GM18502 (cell line): Measurements from ENCODE around the gene FREM1.
"Not testable (repeated sequence)": the region's sequence is repeated elsewhere in the genome, so short reads cannot be mapped to it uniquely, and the experiment has no call there.

Experiments used
- ATAC-seq: cut with Tn5 transposase; IDR thresholded peaks from one replicate; pipeline ENCODE4 v1.9.1; 2021; ENCODE audit warnings: mild to moderate bottlenecking; ENCODE audit not compliant: unreplicated experiment, poor library complexity

The FREM1 gene, protein sequence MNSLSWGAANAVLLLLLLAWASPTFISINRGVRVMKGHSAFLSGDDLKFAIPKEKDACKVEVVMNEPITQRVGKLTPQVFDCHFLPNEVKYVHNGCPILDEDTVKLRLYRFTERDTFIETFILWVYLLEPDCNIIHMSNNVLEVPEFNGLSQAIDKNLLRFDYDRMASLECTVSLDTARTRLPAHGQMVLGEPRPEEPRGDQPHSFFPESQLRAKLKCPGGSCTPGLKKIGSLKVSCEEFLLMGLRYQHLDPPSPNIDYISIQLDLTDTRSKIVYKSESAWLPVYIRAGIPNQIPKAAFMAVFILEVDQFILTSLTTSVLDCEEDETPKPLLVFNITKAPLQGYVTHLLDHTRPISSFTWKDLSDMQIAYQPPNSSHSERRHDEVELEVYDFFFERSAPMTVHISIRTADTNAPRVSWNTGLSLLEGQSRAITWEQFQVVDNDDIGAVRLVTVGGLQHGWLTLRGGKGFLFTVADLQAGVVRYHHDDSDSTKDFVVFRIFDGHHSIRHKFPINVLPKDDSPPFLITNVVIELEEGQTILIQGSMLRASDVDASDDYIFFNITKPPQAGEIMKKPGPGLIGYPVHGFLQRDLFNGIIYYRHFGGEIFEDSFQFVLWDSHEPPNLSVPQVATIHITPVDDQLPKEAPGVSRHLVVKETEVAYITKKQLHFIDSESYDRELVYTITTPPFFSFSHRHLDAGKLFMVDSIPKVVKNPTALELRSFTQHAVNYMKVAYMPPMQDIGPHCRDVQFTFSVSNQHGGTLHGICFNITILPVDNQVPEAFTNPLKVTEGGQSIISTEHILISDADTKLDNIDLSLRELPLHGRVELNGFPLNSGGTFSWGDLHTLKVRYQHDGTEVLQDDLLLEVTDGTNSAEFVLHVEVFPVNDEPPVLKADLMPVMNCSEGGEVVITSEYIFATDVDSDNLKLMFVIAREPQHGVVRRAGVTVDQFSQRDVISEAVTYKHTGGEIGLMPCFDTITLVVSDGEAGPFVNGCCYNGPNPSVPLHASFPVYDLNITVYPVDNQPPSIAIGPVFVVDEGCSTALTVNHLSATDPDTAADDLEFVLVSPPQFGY (N-terminal part only)

DNA sequence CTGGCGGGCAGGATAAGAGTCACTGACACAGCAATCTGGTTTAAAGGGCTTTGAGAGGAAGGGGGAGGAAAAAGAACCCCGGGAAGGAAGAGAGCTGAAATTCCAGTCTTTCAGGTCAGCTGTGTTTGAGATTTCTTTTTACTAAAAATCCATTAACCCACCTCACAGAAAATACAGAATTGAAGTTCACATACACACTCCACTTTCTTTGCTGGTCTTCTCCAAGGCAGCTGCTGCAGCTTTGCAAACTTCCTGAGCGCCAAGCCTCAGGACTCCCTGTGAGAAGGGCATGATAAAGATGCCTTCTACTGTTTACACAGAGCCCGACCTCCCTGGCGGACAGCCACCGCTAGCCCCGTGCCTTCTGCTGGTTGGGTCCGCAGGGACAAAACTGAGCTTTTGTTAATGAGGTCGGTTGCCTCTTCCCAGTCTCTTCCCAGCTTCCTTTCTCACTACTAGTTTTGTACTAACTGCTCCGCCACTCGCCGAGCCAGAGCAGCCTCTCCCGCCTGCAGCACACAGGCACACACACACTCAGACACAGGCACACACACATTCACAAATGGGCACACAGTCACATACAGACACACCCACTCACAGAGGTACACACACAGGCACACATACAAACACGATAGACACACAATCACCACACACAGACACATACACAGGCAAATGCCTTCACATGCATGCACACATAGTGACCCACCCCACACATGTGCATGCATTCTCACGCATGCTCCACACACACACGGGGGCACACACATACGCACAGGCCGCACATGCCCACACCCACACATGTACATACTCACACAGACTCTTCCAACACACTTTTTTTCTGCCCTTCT, at the start of gene FREM1:
FREM1 (minus strand) TSS at position 468 of the 845 bp plus-strand sequence. CDS start 41,451 bp downstream, outside the sequence.
- no peak for ATAC-seq

DNA sequence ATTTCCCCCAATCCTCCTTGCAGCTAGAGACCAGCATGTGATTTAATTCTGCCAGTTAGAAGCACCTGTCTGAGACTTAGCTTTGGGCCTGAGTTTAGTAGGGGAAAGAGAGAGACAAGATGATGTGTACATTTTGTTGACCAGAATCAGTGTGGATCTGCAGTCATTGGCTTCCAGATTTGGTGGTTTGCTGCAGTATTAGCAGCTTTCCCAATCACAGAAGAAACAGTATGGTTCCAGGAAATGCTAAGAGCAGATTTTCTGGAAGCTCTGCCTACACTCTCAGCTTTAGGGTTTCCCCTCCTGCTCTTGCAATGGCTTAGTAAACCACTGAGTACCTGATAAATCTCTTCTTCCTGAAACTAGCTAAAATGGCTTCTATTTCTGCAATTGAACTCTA, 48.8 kb upstream of the FREM1 start:
- no peak for ATAC-seq

DNA sequence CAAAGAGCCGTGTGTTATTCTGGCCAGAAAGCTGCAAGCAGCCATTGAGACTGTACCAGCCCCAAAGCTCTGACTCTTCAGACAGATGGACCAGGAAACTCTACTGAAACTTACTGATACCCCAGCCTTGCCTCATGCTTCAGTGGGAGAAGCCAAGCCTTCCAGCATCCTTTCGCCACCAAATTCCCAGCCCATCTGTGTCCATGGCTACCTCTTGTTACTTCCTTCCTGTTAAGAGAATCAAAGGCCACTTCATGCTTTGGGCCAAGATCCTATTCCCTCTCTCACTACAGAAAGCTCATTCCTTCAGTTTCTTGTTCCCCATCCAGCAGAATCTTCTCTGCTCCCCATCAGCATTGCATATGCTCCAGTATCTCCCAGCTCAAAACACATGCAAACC, 46.9 kb upstream of the FREM1 start:
- ATAC-seq: no peak

DNA sequence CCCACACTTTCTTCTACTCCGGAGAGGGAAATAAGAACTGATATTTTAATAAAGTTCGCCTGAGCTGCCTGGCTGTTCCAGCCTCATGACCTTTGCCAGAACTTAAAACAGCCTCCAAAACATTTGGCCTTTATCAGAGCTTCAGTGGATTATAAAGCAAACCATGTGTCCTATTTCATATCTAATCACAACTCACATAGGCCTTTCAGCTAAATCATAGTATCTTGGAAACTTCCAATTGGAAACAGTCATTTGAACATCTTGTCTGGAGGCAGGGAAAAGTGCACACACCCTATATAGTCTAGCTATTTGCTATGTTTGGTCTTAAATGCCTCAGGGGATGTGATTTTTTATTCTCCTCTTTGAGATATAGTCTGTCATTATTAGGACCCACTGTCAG, 46.0 kb upstream of the FREM1 start:
- ATAC-seq: no peak

DNA sequence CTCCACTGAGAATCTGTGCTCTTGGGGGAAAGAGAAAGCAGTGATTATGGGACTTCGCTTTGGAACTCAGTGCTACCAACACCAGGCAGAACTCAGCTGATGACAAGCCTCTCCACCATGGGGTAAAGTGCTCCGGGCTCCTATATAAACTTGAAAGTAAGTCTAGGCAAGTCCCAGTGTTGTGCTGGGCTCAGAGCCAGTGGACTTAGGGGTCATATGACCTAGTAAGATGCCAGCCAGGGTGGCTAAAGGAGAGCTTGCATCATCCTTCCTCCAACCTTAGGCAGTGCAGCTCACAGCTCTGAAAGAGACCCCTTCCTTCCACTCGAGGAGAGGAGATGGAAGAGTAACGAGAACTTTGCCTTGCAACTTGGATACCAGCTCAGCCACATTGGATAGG, 35.1 kb upstream of the FREM1 start:
- ATAC-seq: no peak

DNA sequence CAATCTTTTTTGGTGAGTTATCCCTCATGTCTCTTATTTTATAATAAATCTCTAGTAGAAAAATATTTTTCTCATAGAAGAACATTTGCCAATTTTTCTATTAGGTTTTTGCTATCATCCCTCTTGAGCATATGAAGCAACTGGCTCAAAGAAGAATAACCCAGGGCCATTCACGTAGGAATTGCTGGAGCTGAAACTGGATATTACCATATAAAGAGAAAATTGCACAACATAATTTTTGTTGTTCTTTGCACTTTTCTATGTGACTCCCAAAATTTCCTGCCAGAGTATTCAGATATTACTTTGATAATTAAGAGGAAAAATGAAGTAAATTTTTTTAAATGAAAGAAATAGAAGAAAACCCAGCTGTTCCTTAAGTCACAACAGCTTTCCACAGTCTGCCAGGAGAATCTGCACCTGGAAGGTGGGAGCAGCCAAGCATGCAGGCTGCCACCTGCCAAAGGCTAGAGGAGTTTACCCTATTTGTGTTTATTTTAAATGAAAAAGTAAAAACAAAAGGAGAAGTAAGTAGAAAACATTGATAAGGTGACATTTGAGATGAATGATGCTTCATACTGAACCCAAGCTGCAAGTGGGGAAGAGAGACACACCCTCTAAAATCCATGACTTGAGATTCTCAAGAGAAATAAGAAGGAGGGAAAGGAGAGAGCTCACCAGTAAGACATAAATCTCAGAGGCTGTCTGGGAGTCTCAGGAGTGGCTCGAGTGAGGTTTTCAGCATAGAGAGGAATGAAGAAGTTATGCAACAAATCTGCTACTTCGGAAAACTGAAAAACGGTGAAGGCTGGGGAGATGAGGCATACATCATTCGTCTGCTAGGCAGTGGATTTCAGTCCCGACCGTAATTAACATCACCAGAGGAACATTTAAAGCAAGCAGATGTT, 31.5 kb upstream of the FREM1 start:
- ATAC-seq: no peak

DNA sequence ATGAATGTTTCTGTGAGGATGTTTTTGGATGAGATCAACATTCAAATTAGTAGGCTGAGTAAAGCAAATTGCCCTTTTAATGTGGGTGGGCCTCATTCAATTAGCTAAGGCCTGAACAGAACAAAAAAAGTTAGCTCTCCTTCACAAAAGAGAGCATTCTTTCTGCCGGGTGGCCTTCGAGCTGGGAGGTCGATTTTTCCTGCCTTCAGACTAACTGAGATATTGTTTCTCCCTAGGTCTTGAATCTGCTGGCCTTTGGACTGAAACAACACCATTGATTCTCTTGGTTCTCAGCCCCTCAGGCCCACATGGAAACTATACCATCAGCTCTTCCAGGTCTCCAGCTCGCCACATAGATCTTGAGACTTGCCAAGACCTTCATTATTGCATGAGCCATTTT, 29.1 kb upstream of the FREM1 start:
- no peak for ATAC-seq

DNA sequence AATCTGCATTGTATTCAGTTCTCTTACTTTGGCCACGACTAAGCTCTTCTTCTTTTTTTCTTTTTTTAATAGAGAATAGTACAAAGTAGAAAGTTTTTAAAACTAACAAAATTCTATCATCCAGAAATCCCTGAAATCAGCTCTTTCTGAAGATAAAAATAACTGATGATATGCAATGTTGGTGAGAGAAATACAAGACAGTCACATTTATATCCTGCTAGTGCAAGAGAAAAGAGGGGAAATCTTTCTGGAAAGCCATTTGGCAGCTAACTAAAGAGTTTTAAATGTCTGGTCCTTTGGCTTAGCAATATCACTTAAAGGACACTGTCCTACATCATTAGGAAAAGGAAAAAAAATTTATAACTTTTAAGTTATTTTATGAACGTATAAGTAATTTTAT, 27.0 kb upstream of the FREM1 start:
- ATAC-seq: no peak

DNA sequence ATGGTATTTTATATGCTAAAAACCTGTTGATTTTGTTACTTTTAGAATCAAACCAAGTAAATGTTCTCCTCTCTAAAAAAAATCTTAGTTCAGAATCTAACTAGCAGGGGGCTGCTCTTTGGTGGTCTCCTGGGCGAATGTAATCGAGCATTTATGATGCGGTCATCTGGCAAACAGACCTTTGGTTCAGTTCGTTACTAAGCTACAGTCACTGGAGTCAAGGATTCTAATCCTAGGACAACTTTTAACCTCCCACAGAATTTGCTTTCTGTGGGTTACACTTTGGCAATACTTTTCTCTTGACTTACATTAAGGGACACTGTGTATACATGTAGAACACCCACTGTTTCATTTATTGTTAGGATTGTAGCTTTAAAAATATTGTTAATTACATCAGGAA, 26.3 kb upstream of the FREM1 start:
- ATAC-seq: no peak

DNA sequence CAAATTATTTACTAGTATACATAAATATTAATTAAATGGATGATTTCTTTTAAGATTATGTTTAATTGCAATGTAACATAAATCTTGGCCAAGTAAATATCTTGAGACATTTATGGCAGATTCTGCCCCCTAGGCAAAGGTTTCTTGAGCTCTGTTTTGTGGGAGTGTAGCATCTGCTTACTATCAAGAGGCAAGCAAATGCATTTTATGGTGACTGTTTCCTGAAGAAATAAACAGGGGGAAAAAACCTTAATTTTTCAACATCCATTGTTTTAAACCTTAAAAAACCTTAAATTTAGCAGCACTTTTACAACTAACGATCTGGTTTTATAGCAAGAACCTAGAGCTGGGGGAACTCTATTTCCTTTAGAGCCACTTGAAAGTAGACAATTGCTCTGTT, 25.7 kb upstream of the FREM1 start:
- no peak for ATAC-seq

DNA sequence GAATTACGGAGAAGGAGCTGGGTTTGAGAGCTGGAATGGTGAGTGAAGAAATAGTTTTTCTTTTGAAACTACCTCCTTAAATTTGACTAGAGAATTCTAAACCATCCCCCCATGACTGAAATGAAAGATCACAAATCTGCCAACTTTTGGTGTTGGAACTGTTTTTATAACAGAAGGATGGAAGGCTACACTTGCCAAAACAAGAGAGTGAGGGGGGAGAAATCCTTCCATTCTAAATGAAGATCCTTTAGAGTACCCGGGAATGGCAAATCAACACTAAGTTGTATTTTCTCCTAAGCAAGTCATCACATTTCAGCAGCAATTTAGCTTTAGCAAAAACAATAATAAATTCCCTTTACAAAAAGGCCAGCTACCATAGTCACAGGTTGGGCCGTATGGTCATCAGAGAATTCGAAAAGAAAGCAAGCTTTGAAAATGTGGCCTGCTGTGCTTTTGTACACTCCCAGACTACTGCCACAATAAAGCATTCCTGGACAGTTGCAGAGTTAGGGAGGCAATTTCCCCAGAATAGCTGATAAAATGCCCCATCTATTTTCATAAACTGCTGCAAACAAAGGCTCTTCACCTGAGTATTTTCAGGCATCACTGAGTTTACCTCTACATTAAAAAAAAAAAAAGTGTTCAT, 25.0 kb upstream of the FREM1 start:
- no peak for ATAC-seq

DNA sequence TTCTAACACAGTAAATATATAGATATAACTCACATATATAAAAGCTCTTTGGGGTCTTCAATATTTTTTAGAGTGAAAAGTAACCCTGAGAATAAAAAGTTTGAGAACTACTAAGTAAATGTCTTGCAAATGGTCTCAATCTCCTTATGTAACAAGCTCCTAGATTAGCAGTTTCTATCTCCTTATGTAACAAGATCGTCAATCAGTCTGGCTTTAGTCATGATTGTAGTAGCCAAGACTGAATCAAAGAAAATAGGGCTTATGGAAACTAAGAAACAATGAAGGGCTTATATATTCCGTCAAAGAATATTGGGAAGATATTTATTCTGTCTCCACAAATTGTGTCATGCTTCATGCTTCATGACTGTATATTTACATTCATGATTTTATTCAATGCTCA, 22.4 kb upstream of the FREM1 start:
- ATAC-seq: no peak

DNA sequence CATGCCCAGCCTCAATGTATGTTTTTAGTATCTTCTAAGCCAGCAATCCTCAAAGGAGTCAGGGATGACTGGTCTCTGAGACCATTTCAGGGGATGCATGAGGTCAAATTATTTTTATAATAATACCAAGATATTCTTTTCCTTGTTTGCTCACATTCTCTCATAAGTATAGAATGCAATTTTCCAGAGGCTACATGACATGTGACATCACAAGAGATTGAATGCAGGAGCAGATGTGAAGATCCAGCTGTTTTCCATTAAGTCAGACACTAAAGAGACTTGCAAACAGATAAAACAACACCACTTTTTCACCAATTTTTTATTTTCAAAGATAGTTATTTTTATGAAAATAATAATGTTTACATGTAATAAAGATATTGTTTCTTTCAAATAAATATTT, 22.0 kb upstream of the FREM1 start:
- ATAC-seq: no peak

DNA sequence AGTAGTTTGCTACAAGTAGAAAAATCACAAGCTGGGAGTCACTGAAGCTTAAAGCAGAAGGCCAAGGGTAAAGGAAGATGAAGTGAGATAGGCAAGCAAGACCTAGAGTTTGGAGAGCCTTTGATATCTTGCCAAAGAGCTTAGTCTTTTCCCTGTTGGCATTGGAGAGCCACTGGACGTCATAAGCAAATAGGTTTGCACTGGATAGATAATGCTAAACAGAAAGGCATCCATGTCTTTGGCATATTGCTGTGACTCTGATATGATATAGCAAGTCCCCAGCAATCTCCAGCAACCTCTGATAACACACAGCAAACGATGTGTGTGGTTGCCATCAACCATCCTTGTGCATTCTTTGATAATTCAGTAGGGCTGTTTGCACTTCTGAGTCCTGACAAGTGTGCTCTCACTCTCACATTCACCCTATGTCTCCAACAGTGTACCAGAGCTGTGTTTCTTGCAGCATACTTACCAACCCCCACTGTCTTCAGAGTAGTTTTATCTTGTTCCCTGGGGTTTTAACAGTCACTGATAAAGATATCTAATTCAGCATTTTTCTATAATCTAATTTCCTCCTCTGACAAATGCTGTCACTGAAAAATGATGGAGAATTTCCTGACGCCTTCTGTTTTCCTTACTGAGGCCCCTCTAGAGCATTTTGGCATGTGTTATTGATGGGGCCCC, 16.9 kb upstream of the FREM1 start:
- no peak for ATAC-seq

DNA sequence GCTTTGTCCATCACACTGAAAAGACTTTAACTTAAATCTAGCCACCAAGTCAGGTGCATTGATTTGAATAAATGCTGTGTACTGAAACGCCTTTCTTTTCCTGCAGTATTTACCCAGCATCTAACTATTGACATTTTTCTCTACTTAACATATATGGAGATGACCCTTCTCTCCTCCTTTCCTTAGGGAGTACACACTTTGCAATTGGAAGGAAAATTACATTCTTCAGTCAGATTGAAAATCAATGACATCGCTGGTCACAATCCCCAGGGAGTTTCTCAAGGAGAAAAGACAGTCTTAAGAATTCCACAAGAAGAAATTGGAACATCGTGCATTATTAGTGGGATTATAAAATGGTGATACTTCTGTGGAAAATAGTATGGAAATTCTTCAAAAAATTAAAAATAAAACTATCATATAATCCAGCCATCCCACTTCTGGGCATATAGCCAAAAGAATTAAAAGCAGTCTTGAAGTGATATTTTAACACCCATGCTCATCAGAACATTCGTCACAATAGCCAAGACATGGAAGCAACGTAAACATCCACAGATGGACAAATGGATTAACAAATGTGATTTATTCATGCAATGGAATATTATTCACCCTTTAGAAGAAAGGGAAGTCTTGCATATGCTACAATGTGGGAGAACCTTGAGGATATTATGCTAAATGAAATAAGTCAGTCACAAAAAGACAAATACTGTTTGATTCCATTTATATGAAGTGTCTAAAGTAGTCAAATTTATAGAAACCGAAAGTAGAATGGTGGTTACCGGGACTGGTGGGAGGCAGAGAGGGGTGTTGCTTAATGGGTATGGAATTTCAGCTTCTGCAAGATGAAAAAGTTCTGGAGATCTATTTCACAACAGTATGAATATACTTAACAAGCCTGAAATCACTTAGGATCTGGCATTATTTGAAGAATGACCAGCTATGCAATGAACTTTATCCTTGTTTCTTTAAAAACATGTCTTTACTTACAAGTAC, 14.3 kb upstream of the FREM1 start:
- no peak for ATAC-seq

DNA sequence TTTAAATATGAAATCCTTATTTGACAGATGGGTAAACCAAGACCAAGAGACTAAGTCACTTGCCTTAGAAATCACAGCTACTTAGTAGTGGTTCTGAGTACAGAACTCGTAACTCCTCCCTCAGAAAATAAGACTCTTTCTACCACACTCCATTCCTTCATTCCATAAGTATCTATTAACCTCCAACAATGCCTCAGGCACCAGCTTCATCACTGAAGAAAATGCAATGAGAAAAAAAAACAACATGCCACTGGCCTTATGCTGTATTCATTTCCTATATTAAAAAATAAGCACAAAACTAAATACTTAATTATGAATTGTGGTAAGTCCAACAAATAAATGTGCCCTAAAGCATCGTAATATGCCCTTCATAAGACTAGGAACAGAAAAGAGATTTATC, 13.5 kb upstream of the FREM1 start:
- no peak for ATAC-seq

DNA sequence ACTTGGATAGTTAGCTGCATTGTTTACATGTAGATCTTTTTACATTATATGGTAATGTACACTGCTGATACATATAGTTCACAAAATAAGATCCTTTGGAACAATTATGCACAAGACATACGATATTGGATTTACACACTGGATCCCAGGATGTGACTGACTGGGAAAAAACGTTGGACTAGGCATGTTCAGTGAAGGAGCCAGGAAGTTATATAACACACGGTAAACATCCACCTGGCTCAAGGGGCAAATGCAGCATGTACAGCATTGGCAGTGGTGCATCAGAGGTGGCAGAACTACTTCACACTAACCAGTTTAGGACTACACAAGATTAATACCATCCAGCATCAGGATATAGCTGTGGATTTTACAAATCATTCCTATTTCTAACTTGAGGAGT, 10.6 kb upstream of the FREM1 start:
- ATAC-seq: not testable (repeated sequence)
